NB4 (cell line): ENCODE data around the gene BCKDHB.

Experiments
- DNase-seq: peaks from one replicate; pipeline ENCODE4 v3.0.0; 2010; ENCODE audit warnings: low read depth
- H3K4me3 ChIP-seq: one replicate; pipeline ENCODE4 v1.5.1; 2011; ENCODE audit warnings: mild to moderate bottlenecking, low read depth, low read length, moderate library complexity
- CTCF ChIP-seq: IDR thresholded peaks from one replicate; pipeline ENCODE4 v1.5.1; 2012; ENCODE audit warnings: low read depth, low read length
- MAX ChIP-seq: IDR thresholded peaks from 2 replicates; pipeline ENCODE4 v1.6.1; 2011; ENCODE audit warnings: low read depth, low read length
- MYC ChIP-seq: IDR thresholded peaks from 2 replicates; pipeline ENCODE4 v1.6.1; 2011; ENCODE audit warnings: low read depth, low read length
- POLR2A ChIP-seq: IDR thresholded peaks from 2 replicates; pipeline ENCODE4 v1.6.1; 2011; ENCODE audit warnings: mild to moderate bottlenecking; ENCODE audit not compliant: insufficient read length; ENCODE audit errors: extremely low read depth

The BCKDHB gene

DNA sequence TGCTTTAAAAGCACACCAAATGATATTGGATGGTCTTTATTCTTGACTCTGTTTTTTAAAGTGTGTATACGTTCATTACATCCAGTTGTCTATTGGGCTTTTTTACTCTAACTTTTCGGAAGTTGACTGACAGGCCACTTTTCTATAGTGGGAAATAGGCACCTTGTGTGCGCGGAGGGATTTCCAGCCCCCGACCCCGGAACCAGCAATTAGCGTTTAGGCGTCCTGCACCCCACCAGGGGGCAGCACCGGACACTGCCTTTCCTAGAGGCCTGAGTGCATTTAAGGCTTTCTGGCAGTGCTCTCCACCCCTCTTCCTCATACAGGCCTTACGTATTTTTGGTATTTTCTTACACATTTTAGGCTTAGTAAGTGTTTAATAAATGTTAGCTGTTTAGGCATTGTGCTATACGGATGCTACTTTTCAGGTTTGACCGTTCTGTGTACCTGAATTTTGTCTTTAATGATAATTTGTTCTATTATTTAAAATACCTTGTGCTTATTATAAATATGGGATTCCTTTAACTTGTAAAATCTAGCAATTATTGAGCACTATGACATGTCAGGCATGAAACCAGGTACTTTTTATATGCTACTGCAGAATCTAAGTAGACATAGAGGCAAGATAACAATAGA lies 231.8 kb downstream of the BCKDHB start:
- peak; percentile 77 for TF ChIP-seq CTCF
- TF ChIP-seq POLR2A, result no peak
- peak; percentile 70 for DNase-seq
- no peak overlapping the region for H3K4me3 ChIP-seq

GRCh38 chr6:80339421-80339820 lies 232.9 kb downstream of the BCKDHB start:
- no peak for DNase-seq
- TF ChIP-seq MAX, result no peak
- no peak for TF ChIP-seq POLR2A
- TF ChIP-seq MYC, result no peak
- TF ChIP-seq CTCF, result no peak
- no peak overlapping the region for H3K4me3 ChIP-seq

- no peak for DNase-seq
- H3K4me3 ChIP-seq, result no peak overlapping the region
- TF ChIP-seq MYC (no peak), CTCF (no peak), MAX (no peak), POLR2A (no peak)
Measured at GRCh38 chr6:80340280-80340679, 233.8 kb downstream of the BCKDHB start.

DNA sequence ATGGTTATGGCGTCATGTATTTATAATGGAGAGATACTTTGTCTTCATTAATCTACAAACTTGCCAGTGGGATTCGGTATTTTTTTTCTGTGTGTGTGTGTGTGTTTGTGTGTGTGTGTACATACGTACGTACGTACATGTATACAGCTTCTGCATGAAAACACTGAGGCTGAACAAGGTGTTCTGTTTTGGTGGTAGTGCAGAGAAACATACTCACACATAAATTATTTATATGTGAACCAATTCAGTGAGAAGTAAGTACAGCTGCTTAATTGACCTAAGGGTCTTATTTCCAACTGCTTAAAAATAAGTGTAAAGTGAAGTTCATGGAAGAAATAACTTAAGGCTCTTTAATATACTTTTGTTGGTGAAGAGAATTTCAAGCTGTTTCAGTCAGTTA lies 234.2 kb downstream of the BCKDHB start:
- H3K4me3 ChIP-seq, result no peak overlapping the region
- TF ChIP-seq POLR2A (no peak), MYC (no peak), MAX (no peak), CTCF (no peak)
- no peak for DNase-seq

GRCh38 chr6:80341330-80341729 lies 234.9 kb downstream of the BCKDHB start:
- H3K4me3 ChIP-seq, result no peak overlapping the region
- no peak for DNase-seq
- TF ChIP-seq CTCF (no peak), MAX (no peak), MYC (no peak), POLR2A (no peak)

DNA sequence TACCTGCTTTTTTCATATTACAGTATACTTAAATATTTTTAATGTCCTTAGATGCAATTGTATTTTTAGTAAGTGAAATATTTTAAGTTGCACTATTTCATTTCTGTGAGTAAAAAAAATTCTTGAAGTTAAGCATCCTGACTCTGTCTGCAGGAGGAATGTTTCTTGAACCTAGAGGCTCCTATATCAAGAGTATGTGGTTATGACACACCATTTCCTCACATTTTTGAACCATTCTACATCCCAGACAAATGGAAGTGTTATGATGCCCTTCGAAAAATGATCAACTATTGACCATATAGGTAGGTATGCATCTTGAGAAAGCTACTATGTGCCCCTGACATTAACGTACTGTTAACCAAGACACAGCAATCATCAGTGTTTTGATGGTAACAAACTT lies 237.0 kb downstream of the BCKDHB start:
- H3K4me3 ChIP-seq, result no peak overlapping the region
- no peak for DNase-seq
- TF ChIP-seq MAX, result no peak
- no peak for TF ChIP-seq CTCF
- no peak for TF ChIP-seq POLR2A
- no peak for TF ChIP-seq MYC
